ENCODE results near the gene DUSP8.

DUSP8 gene

GRCh38 chr11:1548221-1549070 is 23.6 kb downstream of the DUSP8 start:
- DNase-seq = peak; percentile 69

GRCh38 chr11:1547467-1548098 is 24.5 kb downstream of the DUSP8 start:
- no peak for DNase-seq

GRCh38 chr11:1546536-1547466 is 25.3 kb downstream of the DUSP8 start:
- peak; percentile 28 for DNase-seq

GRCh38 chr11:1546077-1546535 is 26.0 kb downstream of the DUSP8 start:
- DNase-seq = no peak

- no peak for DNase-seq
Measured at GRCh38 chr11:1545432-1545831, 26.6 kb downstream of the DUSP8 start.

GRCh38 chr11:1544536-1544935 is 27.5 kb downstream of the DUSP8 start:
- DNase-seq = no peak

GRCh38 chr11:1543606-1544263 is 28.3 kb downstream of the DUSP8 start:
- DNase-seq = no peak

- DNase-seq = no peak
Measured at GRCh38 chr11:1542267-1542666, 29.8 kb downstream of the DUSP8 start.

GRCh38 chr11:1541474-1542204 is 30.4 kb downstream of the DUSP8 start:
- DNase-seq = no peak

GRCh38 chr11:1540074-1540473 is 32.0 kb downstream of the DUSP8 start:
- no peak for DNase-seq

GRCh38 chr11:1538153-1538552 is 33.9 kb downstream of the DUSP8 start:
- no peak for DNase-seq

GRCh38 chr11:1536065-1536843 is 35.8 kb downstream of the DUSP8 start:
- no peak for DNase-seq

- no peak for DNase-seq
Measured at GRCh38 chr11:1534682-1535081, 37.4 kb downstream of the DUSP8 start.

- no peak for DNase-seq
Measured at GRCh38 chr11:1534171-1534570, 37.9 kb downstream of the DUSP8 start.

GRCh38 chr11:1533342-1533725 is 38.7 kb downstream of the DUSP8 start:
- DNase-seq = no peak

- DNase-seq = no peak
Measured at GRCh38 chr11:1532606-1533341, 39.3 kb downstream of the DUSP8 start.

- no peak for DNase-seq
Measured at GRCh38 chr11:1532014-1532586, 40.0 kb downstream of the DUSP8 start.

- no peak for DNase-seq
Measured at GRCh38 chr11:1531449-1532013, 40.5 kb downstream of the DUSP8 start.

- DNase-seq = no peak
Measured at GRCh38 chr11:1530686-1531448, 41.2 kb downstream of the DUSP8 start.

All from NCI-H2227 treated with DMSO at 0.1 percent for 48 hours (cell line).